IMR-90 (cell line): ENCODE measurements around the gene TOMM7. TPM values are rescaled to one million over a fixed set of nuclear protein-coding genes. Genes with fewer than 3 reads are reported as not detected.

Experiments
- ATAC-seq: fragments of 200-7000 bp; cut with Tn5 transposase; 2 replicates; pipeline ENCODE4 v1.9.1; 2020; ENCODE audit warnings: low read depth, mild to moderate bottlenecking, moderate library complexity
- BruUV-seq: library from RNA; stranded (reverse); fragments of 400-500 nt; replicated peaks from 2 replicates; lab custom pipeline; 2021; lab: Mats Ljungman, UMichigan
- CTCF ChIA-PET: fragments of 300-600 bp; formaldehyde crosslinking; extraction: SDS; loops from one replicate; lab custom pipeline; 2021; ENCODE audit warnings: antibody characterized with exemption; lab: Yijun Ruan, JAX
- POLR2A ChIA-PET: fragments of 300-600 bp; sonication (Branson Sonifier 250); formaldehyde crosslinking; loops from one replicate; lab custom pipeline; 2022; ENCODE audit warnings: antibody characterized with exemption; ENCODE audit not compliant: unreplicated experiment; lab: Charles Lee
- DNase-seq: peaks from one replicate; pipeline ENCODE4 v3.0.0; 2013
- H2AFZ ChIP-seq: replicated peaks from 2 replicates; pipeline ENCODE3; 2013; ENCODE audit warnings: low read length, mild to moderate bottlenecking; ENCODE audit not compliant: poor library complexity
- H2AK5ac ChIP-seq: 2 replicates; pipeline ENCODE4 v1.6.1; 2013; ENCODE audit warnings: low read depth, low read length, inconsistent platforms
- H2AK9ac ChIP-seq: replicated peaks from 2 replicates; pipeline ENCODE3; 2013; ENCODE audit warnings: mild to moderate bottlenecking, low read depth, low read length, moderate library complexity; ENCODE audit not compliant: poor library complexity
- H2BK120ac ChIP-seq: 2 replicates; pipeline ENCODE4 v1.6.1; 2013; ENCODE audit warnings: low read depth, low read length, inconsistent platforms
- H2BK15ac ChIP-seq: 3 replicates; pipeline ENCODE4 v1.6.1; 2013; ENCODE audit warnings: low read depth, low read length, inconsistent platforms
- H2BK20ac ChIP-seq: 2 replicates; pipeline ENCODE4 v1.6.1; 2013; ENCODE audit warnings: low read depth, mild to moderate bottlenecking, inconsistent platforms, low read length, moderate library complexity
- H2BK5ac ChIP-seq: 2 replicates; pipeline ENCODE4 v1.6.1; 2013; ENCODE audit warnings: mild to moderate bottlenecking, low read depth, low read length, inconsistent platforms; ENCODE audit not compliant: poor library complexity, severe bottlenecking
- H3K14ac ChIP-seq: replicated peaks from 2 replicates; pipeline ENCODE4 v1.6.1; 2013; ENCODE audit warnings: low read depth, low read length, inconsistent platforms
- H3K18ac ChIP-seq: 2 replicates; pipeline ENCODE4 v1.6.1; 2013; ENCODE audit warnings: low read depth, low read length, control low read depth
- H3K23ac ChIP-seq: 2 replicates; pipeline ENCODE4 v1.6.1; 2013; ENCODE audit warnings: low read depth, low read length, inconsistent platforms
- H3K27ac ChIP-seq: 2 replicates; pipeline ENCODE4 v1.5.1; 2013; ENCODE audit warnings: mild to moderate bottlenecking, control low read depth, low read length; ENCODE audit not compliant: insufficient read depth
- H3K27me3 ChIP-seq: 2 replicates; pipeline ENCODE4 v1.6.1; 2013; ENCODE audit warnings: low read length; ENCODE audit not compliant: control insufficient read depth, insufficient read depth
- H3K36me3 ChIP-seq: 2 replicates; pipeline ENCODE4 v1.6.1; 2013; ENCODE audit warnings: low read length, mixed read lengths; ENCODE audit not compliant: control insufficient read depth, insufficient read depth
- H3K4ac ChIP-seq: 2 replicates; pipeline ENCODE4 v1.6.1; 2013; ENCODE audit warnings: low read depth, low read length, inconsistent platforms
- H3K4me1 ChIP-seq: 2 replicates; pipeline ENCODE4 v1.6.1; 2013; ENCODE audit warnings: low read length, mixed read lengths; ENCODE audit not compliant: control insufficient read depth, insufficient read depth
- H3K4me2 ChIP-seq: 2 replicates; pipeline ENCODE4 v1.6.1; 2013; ENCODE audit warnings: low read depth, mild to moderate bottlenecking, control low read depth, low read length, moderate library complexity
- H3K4me3 ChIP-seq: 2 replicates; pipeline ENCODE4 v1.5.1; 2013; ENCODE audit warnings: low read depth, mild to moderate bottlenecking, control low read depth, low read length, moderate library complexity; ENCODE audit not compliant: insufficient read depth
- H3K56ac ChIP-seq: 2 replicates; pipeline ENCODE4 v1.6.1; 2013; ENCODE audit warnings: low read length, inconsistent platforms; ENCODE audit not compliant: insufficient read depth; ENCODE audit errors: extremely low read depth
- H3K79me1 ChIP-seq, 2 experiments: 2 replicates each; pipeline ENCODE4 v1.6.1; 2013; ENCODE audit warnings: low read length in 2 of 2, inconsistent platforms in 1 of 2, low read depth in 1 of 2
- H3K9ac ChIP-seq: 2 replicates; pipeline ENCODE4 v1.6.1; 2013; ENCODE audit warnings: low read depth, low read length, control low read depth
- H3K9me1 ChIP-seq: 2 replicates; pipeline ENCODE4 v1.6.1; 2013; ENCODE audit warnings: low read length, inconsistent platforms; ENCODE audit not compliant: insufficient read depth
- H3K9me3 ChIP-seq: 2 replicates; pipeline ENCODE4 v1.6.1; 2013; ENCODE audit warnings: low read length; ENCODE audit not compliant: control insufficient read depth, insufficient read depth
- H4K20me1 ChIP-seq: 2 replicates; pipeline ENCODE4 v1.6.1; 2013; ENCODE audit warnings: low read length, inconsistent platforms; ENCODE audit not compliant: insufficient read depth
- H4K5ac ChIP-seq: 2 replicates; pipeline ENCODE4 v1.6.1; 2013; ENCODE audit warnings: mild to moderate bottlenecking, low read depth, low read length, control low read depth
- H4K8ac ChIP-seq, 2 experiments: 2 replicates each; pipeline ENCODE4 v1.6.1; 2013; ENCODE audit warnings: low read depth in 2 of 2, low read length in 2 of 2, control low read depth in 1 of 2, inconsistent platforms in 1 of 2
- H4K91ac ChIP-seq: 2 replicates; pipeline ENCODE4 v1.6.1; 2013; ENCODE audit warnings: low read depth, low read length, inconsistent platforms; ENCODE audit not compliant: insufficient read depth
- BHLHE40 ChIP-seq: fragments of 150-350 bp; IDR thresholded peaks from 2 replicates; pipeline ENCODE4 v1.6.1; 2016; ENCODE audit warnings: mild to moderate bottlenecking, low read depth, low read length
- FOS ChIP-seq: fragments of 150-350 bp; IDR thresholded peaks from 2 replicates; pipeline ENCODE4 v1.6.1; 2016; ENCODE audit warnings: low read depth, low read length
- MAZ ChIP-seq: IDR thresholded peaks from 2 replicates; pipeline ENCODE4 v1.6.1; 2012; ENCODE audit warnings: low read depth, mild to moderate bottlenecking, low read length, improper control_type of control experiment, moderate library complexity, borderline replicate concordance
- MXI1 ChIP-seq: IDR thresholded peaks from 2 replicates; pipeline ENCODE4 v1.6.1; 2012; ENCODE audit warnings: low read depth, mild to moderate bottlenecking, low read length, moderate library complexity, borderline replicate concordance
- NFE2L2 ChIP-seq: fragments of 150-350 bp; IDR thresholded peaks from 2 replicates; pipeline ENCODE4 v1.6.1; 2016; ENCODE audit warnings: low read depth, mild to moderate bottlenecking, low read length
- POLR2A ChIP-seq: IDR thresholded peaks from 2 replicates; pipeline ENCODE4 v1.6.1; 2012; ENCODE audit warnings: mild to moderate bottlenecking, low read depth, low read length
- WGBS, 2 experiments: methylation state at CpG; one replicate each; pipeline versions ENCODE4 v1.1.5 to v1.1.7; 2013; ENCODE audit warnings: missing lambda C conversion rate in 2 of 2; ENCODE audit not compliant: insufficient read length in 1 of 2; ENCODE audit errors: extremely low coverage in 2 of 2; 5-methylcytosine and 5-hydroxymethylcytosine counted together
- dilution Hi-C: fragments of 300-500 bp; cut with HindIII; formaldehyde crosslinking; loops from one replicate; pipeline ENCODE4 v1.14.3; 2018; ENCODE audit warnings: low sequenced_read_pairs; ENCODE audit not compliant: unreplicated experiment
- in situ Hi-C: fragments of 300-500 bp; cut with MboI; formaldehyde crosslinking; loops from 3 replicates; pipeline ENCODE4 v1.14.3; 2019; ENCODE audit warnings: low sequenced_read_pairs, inconsistent platforms, mixed read lengths
- intact Hi-C: fragments of 100-400 bp; cut with micrococcal nuclease; formaldehyde crosslinking; loops from 2 replicates; pipeline ENCODE4 v1.10.0; 2022
- polyA plus RNA-seq, 3 experiments: library from polyadenylated mRNA; depleted of rRNA; stranded (reverse); fragments of >200 nt; gene quantifications; 2 replicates each; pipeline ENCODE4 v1.2.3, GENCODE V29; 2012; ENCODE audit warnings: low replicate concordance in 1 of 3
- total RNA-seq: library from RNA; depleted of rRNA; stranded (reverse); fragments of >200 nt; gene quantifications from 2 replicates; pipeline ENCODE4 v1.2.3, GENCODE V29; 2012
- TF ChIP-seq, protein P1 (sequence below): fragments of 150-350 bp; IDR thresholded peaks from 2 replicates; pipeline ENCODE4 v1.6.1; 2016; ENCODE audit warnings: low read depth, mild to moderate bottlenecking, low read length, moderate library complexity, borderline replicate concordance
- TF ChIP-seq, protein P2 (sequence below): conservative IDR thresholded peaks from 2 replicates; pipeline ENCODE4 v1.5.1; 2012; ENCODE audit warnings: mild to moderate bottlenecking, low read depth, low read length, improper control_type of control experiment

TOMM7 gene
- total and polyA plus RNA-seq, 2 of the 4 experiments (the other 2 are of a cell fraction): 67.2 to 727 TPM

DNA sequence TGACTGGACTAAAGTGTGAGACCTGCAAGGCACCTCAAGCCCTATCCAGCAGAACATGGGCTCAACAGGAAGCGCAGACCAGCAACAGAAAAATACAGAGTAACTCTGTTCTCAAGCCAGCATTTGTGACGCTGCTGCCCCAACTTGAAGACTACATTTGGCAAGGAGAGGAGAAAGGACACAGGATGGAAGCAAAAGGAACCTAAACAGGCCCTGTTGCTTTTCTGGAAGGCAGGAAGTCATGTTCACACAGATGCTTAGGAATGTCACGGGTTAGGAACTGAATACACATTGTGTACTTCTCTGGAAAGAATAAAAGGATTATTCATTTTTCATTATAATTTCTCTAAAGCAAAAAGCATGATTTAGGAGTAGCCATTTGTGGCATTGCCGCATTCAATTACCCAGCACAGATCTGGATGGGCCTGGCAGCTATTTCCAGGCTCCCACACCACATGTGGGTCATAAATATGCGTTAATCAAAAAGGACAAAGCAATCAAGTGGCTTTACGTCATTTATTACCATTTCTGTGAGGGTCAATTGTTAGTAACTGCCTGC is 19.8 kb upstream of the TOMM7 start:
- peaks cover 4% of the 10 kb centered on the region for H3K4me1 ChIP-seq
- no peak overlapping the region for H2BK15ac ChIP-seq
- H2AFZ ChIP-seq: peak overlapping the region; percentile 71
- H3K18ac ChIP-seq: peak overlapping the region; percentile 13; the same call in 1 of the 2 replicates
- H4K91ac ChIP-seq: no peak overlapping the region
- H3K4ac ChIP-seq: 0 out of 2 replicates have a peak overlapping the region, but pooled peaks have one; percentile 26
- ATAC-seq: peak; percentile 27; the same call in 1 of the 2 replicates
- peak overlapping the region; percentile 46; the same call in 1 of the 2 replicates for H4K5ac ChIP-seq
- peaks cover 4% of the 10 kb centered on the region; the same call in 1 of the 2 replicates for H3K9me3 ChIP-seq
- no peaks in the 10 kb centered on the region for H3K27me3 ChIP-seq
- intact Hi-C loops (no loop called here), in situ Hi-C loops (no loop called here), dilution Hi-C loops (no loop called here)
- 0 out of 2 replicates have a peak, but pooled peaks cover 3% of the 10 kb centered on the region for H3K9me1 ChIP-seq
- BruUV-seq: no TSS peak
- no peak overlapping the region for H3K4me2 ChIP-seq
- H2BK120ac ChIP-seq: peak overlapping the region; percentile 25; the same call in 1 of the 2 replicates
- H3K27ac ChIP-seq: peak overlapping the region; percentile 18; the same call in 1 of the 2 replicates
- no peak overlapping the region for H2AK9ac ChIP-seq
- ChIA-PET CTCF (no interaction called here), POLR2A (no interaction called here)
- H2AK5ac ChIP-seq: no peak overlapping the region
- H2BK20ac ChIP-seq: no peak overlapping the region
- TF ChIP-seq MXI1: no peak
- TF ChIP-seq NFE2L2: no peak
- TF ChIP-seq, protein P1, sequence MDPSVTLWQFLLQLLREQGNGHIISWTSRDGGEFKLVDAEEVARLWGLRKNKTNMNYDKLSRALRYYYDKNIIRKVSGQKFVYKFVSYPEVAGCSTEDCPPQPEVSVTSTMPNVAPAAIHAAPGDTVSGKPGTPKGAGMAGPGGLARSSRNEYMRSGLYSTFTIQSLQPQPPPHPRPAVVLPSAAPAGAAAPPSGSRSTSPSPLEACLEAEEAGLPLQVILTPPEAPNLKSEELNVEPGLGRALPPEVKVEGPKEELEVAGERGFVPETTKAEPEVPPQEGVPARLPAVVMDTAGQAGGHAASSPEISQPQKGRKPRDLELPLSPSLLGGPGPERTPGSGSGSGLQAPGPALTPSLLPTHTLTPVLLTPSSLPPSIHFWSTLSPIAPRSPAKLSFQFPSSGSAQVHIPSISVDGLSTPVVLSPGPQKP: no peak
- TF ChIP-seq POLR2A: no peak
- no peak for TF ChIP-seq MAZ
- no peak for TF ChIP-seq BHLHE40
- TF ChIP-seq, protein P2, sequence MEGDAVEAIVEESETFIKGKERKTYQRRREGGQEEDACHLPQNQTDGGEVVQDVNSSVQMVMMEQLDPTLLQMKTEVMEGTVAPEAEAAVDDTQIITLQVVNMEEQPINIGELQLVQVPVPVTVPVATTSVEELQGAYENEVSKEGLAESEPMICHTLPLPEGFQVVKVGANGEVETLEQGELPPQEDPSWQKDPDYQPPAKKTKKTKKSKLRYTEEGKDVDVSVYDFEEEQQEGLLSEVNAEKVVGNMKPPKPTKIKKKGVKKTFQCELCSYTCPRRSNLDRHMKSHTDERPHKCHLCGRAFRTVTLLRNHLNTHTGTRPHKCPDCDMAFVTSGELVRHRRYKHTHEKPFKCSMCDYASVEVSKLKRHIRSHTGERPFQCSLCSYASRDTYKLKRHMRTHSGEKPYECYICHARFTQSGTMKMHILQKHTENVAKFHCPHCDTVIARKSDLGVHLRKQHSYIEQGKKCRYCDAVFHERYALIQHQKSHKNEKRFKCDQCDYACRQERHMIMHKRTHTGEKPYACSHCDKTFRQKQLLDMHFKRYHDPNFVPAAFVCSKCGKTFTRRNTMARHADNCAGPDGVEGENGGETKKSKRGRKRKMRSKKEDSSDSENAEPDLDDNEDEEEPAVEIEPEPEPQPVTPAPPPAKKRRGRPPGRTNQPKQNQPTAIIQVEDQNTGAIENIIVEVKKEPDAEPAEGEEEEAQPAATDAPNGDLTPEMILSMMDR: no peak
- TF ChIP-seq FOS: no peak
- 17% methylated on average over 1 of the region's 6 CpGs; no CpG with 5 or more reads in 1 of the 2 experiments for WGBS, 2 experiments
- no peak overlapping the region for H3K56ac ChIP-seq
- H3K79me1 ChIP-seq: no peaks in the 10 kb centered on the region
- no peak overlapping the region for H2BK5ac ChIP-seq
- H3K14ac ChIP-seq: no peak overlapping the region
- H3K9ac ChIP-seq: no peak overlapping the region
- no peaks in the 10 kb centered on the region for H3K36me3 ChIP-seq
- no peak overlapping the region for H3K23ac ChIP-seq
- H4K20me1 ChIP-seq: no peaks in the 10 kb centered on the region
- peak overlapping the region in 1 of 2 experiments; percentile 24; a peak in 1 of 4 replicates for H4K8ac ChIP-seq
- H3K4me3 ChIP-seq: no peak overlapping the region
- no peak for DNase-seq
